NT2/D1 (cell line): Measurements from ENCODE around the gene PCYT1B.

Experiments
- SUZ12 ChIP-seq: IDR thresholded peaks from 2 replicates; pipeline ENCODE4 v1.6.1; 2011; ENCODE audit not compliant: insufficient read length, insufficient read depth; ENCODE audit errors: extremely low read depth
- YY1 ChIP-seq: IDR thresholded peaks from 2 replicates; pipeline ENCODE4 v1.6.1; 2011; ENCODE audit not compliant: insufficient read length, insufficient read depth
- ZNF274 ChIP-seq: IDR thresholded peaks from 2 replicates; pipeline ENCODE4 v1.6.1; 2011; ENCODE audit warnings: mild to moderate bottlenecking, low read depth, low read length

- TF ChIP-seq SUZ12 (no peak), ZNF274 (no peak), YY1 (no peak)
These were observed 83.7 kb downstream of the PCYT1B start for GRCh38 chrX:24563291-24564010.
